Duodenal mucosa (tissue), 2 donors: ENCODE results near the gene ATF1.
"Not testable (repeated sequence)": the region's sequence is repeated elsewhere in the genome, so short reads cannot be mapped to it uniquely, and the experiment has no call there.

Source experiments
- H3K27ac ChIP-seq: one replicate; pipeline ENCODE4 v1.7.0; 2013; ENCODE audit warnings: low read depth, low read length
- H3K27me3 ChIP-seq, 2 donors: one replicate each; pipeline ENCODE4 v1.7.0; 2013; ENCODE audit warnings: low read length in 2 of 2, control low read depth in 1 of 2; ENCODE audit not compliant: insufficient read depth in 2 of 2, control insufficient read depth in 1 of 2
- H3K36me3 ChIP-seq, 2 donors: one replicate each; pipeline ENCODE4 v1.7.0; 2013; ENCODE audit warnings: low read length in 2 of 2, control low read depth in 1 of 2; ENCODE audit not compliant: insufficient read depth in 2 of 2, control insufficient read depth in 1 of 2
- H3K4me1 ChIP-seq, 2 donors: one replicate each; pipeline ENCODE4 v1.7.0; 2013; ENCODE audit warnings: low read length in 2 of 2, control low read depth in 1 of 2; ENCODE audit not compliant: insufficient read depth in 2 of 2, control insufficient read depth in 1 of 2
- H3K4me3 ChIP-seq, 2 donors: one replicate each; pipeline ENCODE4 v1.7.0; 2013; ENCODE audit warnings: low read length in 2 of 2, low read depth in 1 of 2
- H3K9ac ChIP-seq, 2 donors: one replicate each; pipeline ENCODE4 v1.7.0; 2013; ENCODE audit warnings: low read length in 2 of 2, low read depth in 1 of 2
- H3K9me3 ChIP-seq, 2 donors: one replicate each; pipeline ENCODE4 v1.7.0; 2013; ENCODE audit warnings: low read length in 2 of 2, control low read depth in 1 of 2; ENCODE audit not compliant: control insufficient read depth in 1 of 2

Gene ATF1

GRCh38 chr12:50788561-50788960, 24.7 kb downstream of the ATF1 start:
- H3K27me3 ChIP-seq, result no peaks in the 10 kb centered on the region
- peaks cover 0 to 5% of the 10 kb centered on the region in 2 donors for H3K36me3 ChIP-seq
- no peak overlapping the region for H3K27ac ChIP-seq
- no peak overlapping the region for H3K4me3 ChIP-seq
- no peaks in the 10 kb centered on the region for H3K9me3 ChIP-seq
- no peaks in the 10 kb centered on the region for H3K4me1 ChIP-seq
- no peak overlapping the region for H3K9ac ChIP-seq

GRCh38 chr12:50790081-50790480, 26.2 kb downstream of the ATF1 start:
- Histone ChIP-seq H3K27ac (no peak overlapping the region), H3K4me1 (no peaks in the 10 kb centered on the region), H3K36me3 (peaks cover 0 to 5% of the 10 kb centered on the region in 2 donors), H3K27me3 (no peaks in the 10 kb centered on the region), H3K9me3 (no peaks in the 10 kb centered on the region), H3K4me3 (no peak overlapping the region), H3K9ac (no peak overlapping the region)

GRCh38 chr12:50799908-50800307, 36.0 kb downstream of the ATF1 start:
- Histone ChIP-seq H3K4me1 (no peaks in the 10 kb centered on the region), H3K4me3 (no peak overlapping the region), H3K9me3 (peaks cover 2 to 16% of the 10 kb centered on the region in 2 donors), H3K27me3 (no peaks in the 10 kb centered on the region), H3K36me3 (peaks cover 25 to 46% of the 10 kb centered on the region in 2 donors), H3K9ac (no peak overlapping the region), H3K27ac (no peak overlapping the region)

GRCh38 chr12:50803230-50803875, 39.5 kb downstream of the ATF1 start:
- H3K4me3 ChIP-seq, result no peak overlapping the region
- no peaks in the 10 kb centered on the region for H3K4me1 ChIP-seq
- peaks cover 2 to 16% of the 10 kb centered on the region in 2 donors for H3K9me3 ChIP-seq
- H3K27ac ChIP-seq, result no peak overlapping the region
- no peak overlapping the region for H3K9ac ChIP-seq
- peaks cover 21 to 24% of the 10 kb centered on the region in 2 donors for H3K36me3 ChIP-seq
- H3K27me3 ChIP-seq, result no peaks in the 10 kb centered on the region

- peaks cover 7 to 19% of the 10 kb centered on the region in 2 donors for H3K36me3 ChIP-seq
- no peak overlapping the region for H3K9ac ChIP-seq
- no peak overlapping the region for H3K4me3 ChIP-seq
- H3K27ac ChIP-seq, result no peak overlapping the region
- H3K4me1 ChIP-seq, result no peaks in the 10 kb centered on the region
- H3K27me3 ChIP-seq, result no peaks in the 10 kb centered on the region
- H3K9me3 ChIP-seq, result no peaks in the 10 kb centered on the region
These were observed 42.3 kb downstream of the ATF1 start for GRCh38 chr12:50806176-50806575.

- H3K9ac ChIP-seq, H3K4me1 ChIP-seq, H3K4me3 ChIP-seq, H3K27ac ChIP-seq, H3K9me3 ChIP-seq, H3K27me3 ChIP-seq: not testable (repeated sequence)
- peaks cover 12 to 30% of the 10 kb centered on the region in 2 donors for H3K36me3 ChIP-seq
These were observed 45.2 kb downstream of the ATF1 start for GRCh38 chr12:50809131-50809530.

GRCh38 chr12:50814921-50815320, 51.0 kb downstream of the ATF1 start:
- H3K4me3 ChIP-seq, H3K27me3 ChIP-seq, H3K9ac ChIP-seq, H3K9me3 ChIP-seq, H3K4me1 ChIP-seq, H3K27ac ChIP-seq: not testable (repeated sequence)
- peaks cover 19 to 60% of the 10 kb centered on the region in 2 donors for H3K36me3 ChIP-seq

GRCh38 chr12:50820177-50820576, 56.3 kb downstream of the ATF1 start:
- no peak overlapping the region for H3K27ac ChIP-seq
- H3K4me1 ChIP-seq, result no peaks in the 10 kb centered on the region
- H3K4me3 ChIP-seq, result no peak overlapping the region
- no peaks in the 10 kb centered on the region for H3K27me3 ChIP-seq
- no peaks in the 10 kb centered on the region for H3K9me3 ChIP-seq
- H3K9ac ChIP-seq, result no peak overlapping the region
- H3K36me3 ChIP-seq, result peaks cover 5 to 32% of the 10 kb centered on the region in 2 donors

- H3K4me1 ChIP-seq, result no peaks in the 10 kb centered on the region
- no peak overlapping the region for H3K9ac ChIP-seq
- H3K4me3 ChIP-seq, result no peak overlapping the region
- no peak overlapping the region for H3K27ac ChIP-seq
- peaks cover 0 to 16% of the 10 kb centered on the region in 2 donors for H3K36me3 ChIP-seq
- H3K27me3 ChIP-seq, result no peaks in the 10 kb centered on the region
- H3K9me3 ChIP-seq, result no peaks in the 10 kb centered on the region
These were observed 58.2 kb downstream of the ATF1 start for GRCh38 chr12:50822082-50822481.

GRCh38 chr12:50823724-50824123, 59.8 kb downstream of the ATF1 start:
- not testable (repeated sequence) for H3K4me3 ChIP-seq, H3K36me3 ChIP-seq, H3K9ac ChIP-seq, H3K27ac ChIP-seq, H3K9me3 ChIP-seq, H3K27me3 ChIP-seq, H3K4me1 ChIP-seq
